Measurements from ENCODE around the gene TSPAN9. TPM values are rescaled to one million over a fixed set of nuclear protein-coding genes. Genes with fewer than 3 reads are reported as not detected.

The TSPAN9 gene
- polyA plus RNA-seq, 1 donor from 2014 or later, result not detected

DNA sequence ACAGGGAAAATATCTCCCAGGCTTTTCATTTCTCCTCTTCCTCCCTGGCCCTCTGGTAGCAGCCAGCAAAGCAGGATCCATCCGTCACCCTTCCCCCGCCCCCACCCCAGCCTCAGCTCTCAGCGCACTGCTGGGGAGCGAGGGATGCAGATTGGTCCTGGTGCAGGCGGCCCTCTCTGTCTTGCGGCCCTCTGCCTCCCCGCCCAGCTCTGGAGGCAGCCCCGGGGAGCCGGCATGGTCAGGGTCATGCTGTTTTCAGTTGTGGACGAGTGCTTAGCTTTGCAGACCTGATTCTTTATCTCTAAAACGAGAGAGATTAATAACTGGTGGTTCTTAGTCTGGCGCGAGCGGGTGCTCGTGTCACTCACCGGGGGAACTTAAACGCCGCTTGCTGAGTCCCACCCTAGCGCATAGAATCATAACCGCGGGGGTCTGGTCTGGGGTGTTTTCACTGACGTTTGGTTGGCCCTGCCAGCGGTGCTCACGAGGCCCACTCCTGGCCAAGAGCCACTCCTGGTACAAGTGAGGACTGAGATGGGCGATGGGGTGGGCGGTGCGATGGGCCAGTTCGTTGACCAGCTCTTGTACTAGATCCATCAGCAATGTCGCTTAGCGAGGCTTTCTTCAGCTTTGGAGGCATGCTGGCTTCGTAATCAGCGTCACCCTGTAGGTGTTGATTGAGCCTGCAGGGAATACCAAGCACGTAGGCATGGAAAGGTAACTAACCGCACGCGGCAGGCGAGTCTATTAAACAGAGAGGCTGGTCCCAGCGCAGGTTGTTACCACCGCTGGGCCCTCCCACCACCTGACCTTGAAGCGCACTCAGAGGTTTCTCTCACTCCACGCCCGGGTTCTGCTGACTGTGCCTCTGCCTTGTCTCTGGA is 95.2 kb downstream of the TSPAN9 start:
- no peak overlapping the region for H3K27ac Mint-ChIP-seq
- peaks cover 24% of the 10 kb centered on the region for H3K27me3 Mint-ChIP-seq
- H3K4me3 Mint-ChIP-seq, result no peak overlapping the region
- no peaks in the 10 kb centered on the region for H3K36me3 Mint-ChIP-seq
- peaks cover 0 to 3% (median 0%) of the 10 kb centered on the region in 3 donors for H3K4me1 Mint-ChIP-seq
- H3K9me3 Mint-ChIP-seq, result peaks cover 0 to 2% (median 0%) of the 10 kb centered on the region in 3 donors

DNA sequence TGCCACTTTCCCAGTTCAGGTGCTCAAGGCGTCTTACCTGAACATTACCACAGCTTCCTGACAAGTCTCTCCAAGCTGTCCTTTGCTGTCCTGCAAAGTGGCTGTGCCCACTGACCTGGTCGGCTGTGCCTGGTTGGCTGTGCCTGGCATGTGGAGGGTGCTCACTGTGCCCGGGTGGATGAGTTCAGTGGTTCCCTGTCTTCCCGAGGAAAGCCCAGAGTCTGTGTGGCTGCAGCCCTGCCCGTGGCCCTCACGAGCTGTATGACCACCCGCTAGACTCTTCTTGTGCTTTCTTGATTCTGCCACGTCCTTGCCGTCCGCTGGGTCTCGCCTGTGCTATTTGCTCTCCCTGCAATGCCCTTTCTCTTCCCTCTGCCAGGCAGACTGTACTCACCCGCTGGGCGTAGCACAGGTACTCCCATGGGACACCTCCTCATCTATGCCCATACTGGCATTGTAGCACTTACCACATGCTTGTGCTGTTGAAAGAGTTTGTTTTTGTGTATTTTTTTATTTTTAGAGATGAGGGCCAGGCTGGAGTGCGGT is 95.9 kb downstream of the TSPAN9 start:
- Mint-ChIP-seq H3K27me3 (peaks cover 29% of the 10 kb centered on the region), H3K27ac (no peak overlapping the region), H3K4me3 (no peak overlapping the region), H3K4me1 (peaks cover 0 to 6% (median 6%) of the 10 kb centered on the region in 3 donors), H3K36me3 (no peaks in the 10 kb centered on the region), H3K9me3 (peaks cover 0 to 2% (median 0%) of the 10 kb centered on the region in 3 donors)

DNA sequence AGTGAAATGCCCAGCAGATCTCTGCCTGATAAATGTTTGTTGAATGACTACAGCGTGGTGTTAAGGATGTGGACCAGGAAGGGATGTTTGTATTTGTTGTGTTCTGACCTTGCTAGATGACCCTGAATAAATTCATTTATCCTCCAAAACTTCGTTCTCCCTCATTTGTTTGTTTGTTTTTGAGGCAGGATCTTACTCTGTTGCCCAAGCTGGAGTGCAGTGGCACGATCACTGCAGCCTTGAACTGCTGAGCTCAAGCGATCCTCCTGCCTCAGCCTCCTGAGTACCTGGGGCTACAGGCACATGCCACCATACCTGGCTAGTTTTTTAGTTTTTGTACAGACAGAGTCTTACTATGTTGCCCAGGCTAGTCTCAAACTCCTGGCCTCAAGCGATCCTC is 96.7 kb downstream of the TSPAN9 start:
- Mint-ChIP-seq H3K4me3 (no peak overlapping the region), H3K9me3 (peaks cover 0 to 2% (median 0%) of the 10 kb centered on the region in 3 donors), H3K27ac (no peak overlapping the region), H3K36me3 (no peaks in the 10 kb centered on the region), H3K4me1 (peaks cover 0 to 14% (median 9%) of the 10 kb centered on the region in 3 donors), H3K27me3 (peaks cover 36% of the 10 kb centered on the region)

DNA sequence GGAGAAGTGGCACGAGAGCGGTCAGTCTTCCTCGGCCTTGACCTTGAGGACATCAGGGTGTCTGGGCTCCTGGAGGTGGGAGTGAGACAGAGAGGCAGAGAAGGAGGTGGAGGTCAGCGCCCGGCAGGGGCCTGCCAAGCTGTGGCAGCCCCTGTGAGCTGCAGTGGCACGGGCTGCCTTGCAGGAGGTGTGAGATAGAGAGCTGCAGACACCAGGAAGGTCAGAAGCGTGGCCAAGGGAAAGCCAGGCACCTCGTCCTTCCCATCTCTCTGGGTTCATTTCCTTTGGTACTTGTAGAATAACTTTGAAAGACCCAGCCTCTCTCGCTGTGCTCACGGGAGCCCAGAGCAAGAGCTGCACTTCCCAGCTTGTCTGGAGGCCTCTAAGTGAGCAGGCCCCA is 98.1 kb downstream of the TSPAN9 start:
- Mint-ChIP-seq H3K9me3 (peaks cover 0 to 2% (median 0%) of the 10 kb centered on the region in 3 donors), H3K27ac (no peak overlapping the region), H3K4me1 (peaks cover 0 to 17% (median 13%) of the 10 kb centered on the region in 3 donors), H3K4me3 (no peak overlapping the region), H3K27me3 (peaks cover 44% of the 10 kb centered on the region), H3K36me3 (no peaks in the 10 kb centered on the region)

DNA sequence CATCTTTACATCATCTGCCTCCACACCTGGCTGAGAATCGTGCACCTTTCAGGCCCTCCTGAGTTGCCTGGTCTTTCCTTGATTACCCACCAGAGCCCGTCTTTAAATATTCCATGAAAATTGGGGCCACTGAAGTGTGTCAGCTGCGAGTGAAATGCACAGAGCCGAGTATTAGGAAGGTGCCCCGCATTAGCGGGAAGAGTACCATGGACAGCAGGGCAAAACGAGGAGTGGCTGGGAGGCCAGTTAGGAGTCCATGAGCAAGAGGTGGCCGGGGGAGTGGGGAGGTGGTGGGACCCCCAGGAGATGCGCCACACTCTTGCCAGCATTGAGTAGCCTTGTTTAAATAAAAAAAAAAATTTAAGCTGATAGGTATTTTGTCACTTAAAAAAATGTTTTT is 99.6 kb downstream of the TSPAN9 start:
- Mint-ChIP-seq H3K4me1 (peaks cover 0 to 17% (median 13%) of the 10 kb centered on the region in 3 donors), H3K4me3 (no peak overlapping the region), H3K27me3 (peaks cover 51% of the 10 kb centered on the region), H3K36me3 (no peaks in the 10 kb centered on the region), H3K27ac (no peak overlapping the region), H3K9me3 (no peaks in the 10 kb centered on the region)

DNA sequence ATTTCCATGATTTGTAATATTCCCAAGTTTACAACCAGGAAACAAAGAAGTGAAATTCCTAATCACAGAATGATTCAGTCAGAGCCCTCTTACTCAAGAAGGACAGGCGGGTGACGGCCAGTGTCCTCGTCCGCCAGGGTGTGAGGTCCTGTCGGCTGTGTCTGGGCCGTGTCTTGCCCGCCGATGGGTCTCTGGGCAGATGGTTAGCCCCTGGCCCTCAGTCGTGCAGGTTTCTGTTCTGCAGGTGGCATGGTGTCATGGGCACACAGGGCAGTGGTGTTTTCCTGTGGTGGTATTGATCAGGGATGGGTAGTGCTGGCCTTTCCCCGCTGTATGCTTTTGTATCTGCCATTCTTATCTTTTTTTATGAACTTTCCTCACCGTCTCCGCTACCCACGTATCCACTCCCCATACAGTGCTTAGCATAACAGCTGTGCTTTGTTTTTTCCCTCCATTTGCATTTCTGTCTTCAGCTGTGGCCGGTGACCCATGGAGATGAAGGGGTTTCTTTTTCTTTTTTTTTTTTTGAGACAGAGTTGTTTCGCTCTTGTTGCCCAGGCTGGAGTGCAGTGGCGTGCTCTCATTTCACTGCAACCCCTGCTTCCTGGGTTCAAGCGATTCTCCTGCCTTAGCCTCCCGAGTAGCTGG is 100.7 kb downstream of the TSPAN9 start:
- Mint-ChIP-seq H3K36me3 (peaks cover 3% of the 10 kb centered on the region), H3K27me3 (peaks cover 51% of the 10 kb centered on the region), H3K4me1 (peaks cover 0 to 17% (median 13%) of the 10 kb centered on the region in 3 donors), H3K9me3 (no peaks in the 10 kb centered on the region), H3K27ac (peak overlapping the region in 1 of 3 donors; percentile 7), H3K4me3 (peak overlapping the region in 1 of 4 donors; percentile 75)

DNA sequence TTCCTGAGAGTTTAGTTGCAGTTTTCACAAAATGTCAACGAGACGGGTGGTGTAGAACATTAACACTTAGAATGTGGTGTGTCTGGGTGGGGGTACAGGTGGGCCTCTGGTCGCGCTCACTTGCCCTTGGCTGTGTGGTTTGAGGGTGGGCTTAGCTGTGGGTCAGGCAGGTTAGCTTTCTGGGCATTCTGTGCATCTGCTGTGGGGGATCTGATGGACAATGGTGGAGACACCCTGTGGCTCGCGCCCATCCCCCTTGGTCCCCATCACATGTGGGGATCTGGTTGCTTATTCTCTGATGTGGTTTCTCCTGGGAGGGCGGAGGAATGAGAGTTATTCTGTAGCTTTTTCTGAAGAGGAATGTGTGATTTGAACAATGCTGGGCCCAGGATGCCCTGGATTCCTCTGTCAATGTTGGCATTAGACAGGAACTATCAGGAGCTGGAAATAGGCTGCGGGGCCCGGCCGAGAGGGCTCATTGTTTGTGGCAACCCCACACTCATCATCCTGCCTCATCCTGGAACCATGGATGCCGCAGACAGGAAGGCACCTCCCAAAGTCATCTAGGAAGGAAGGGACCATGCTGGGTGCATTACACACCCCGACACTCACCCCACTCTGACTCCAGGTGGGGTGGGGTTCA is 101.6 kb downstream of the TSPAN9 start:
- Mint-ChIP-seq H3K4me3 (peak overlapping the region in 1 of 4 donors; percentile 75), H3K9me3 (no peaks in the 10 kb centered on the region), H3K36me3 (peaks cover 3% of the 10 kb centered on the region), H3K4me1 (peaks cover 0 to 17% (median 12%) of the 10 kb centered on the region in 3 donors), H3K27ac (peak overlapping the region in 1 of 3 donors; percentile 11), H3K27me3 (peaks cover 51% of the 10 kb centered on the region)

DNA sequence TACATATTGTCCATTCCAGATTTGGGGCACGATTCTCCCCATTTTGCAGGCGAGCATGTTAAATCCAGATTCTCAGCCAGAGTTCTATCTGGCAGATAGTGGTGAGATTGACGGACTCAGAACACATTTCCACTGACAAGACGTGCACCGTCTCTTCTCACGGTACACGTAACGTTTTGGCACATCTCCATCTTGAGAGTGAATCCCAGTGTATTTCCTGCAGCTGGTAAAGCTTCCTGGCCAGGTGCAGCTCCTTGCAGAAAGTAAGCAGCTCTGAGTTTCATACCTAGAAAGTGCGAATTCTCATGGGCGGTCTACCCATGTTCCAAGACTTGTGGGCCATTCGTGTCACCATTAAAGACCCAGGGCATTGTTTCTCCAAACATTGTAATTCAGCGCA is 102.6 kb downstream of the TSPAN9 start:
- no peaks in the 10 kb centered on the region for H3K9me3 Mint-ChIP-seq
- H3K36me3 Mint-ChIP-seq, result peaks cover 3% of the 10 kb centered on the region
- H3K4me3 Mint-ChIP-seq, result peak overlapping the region in 1 of 4 donors; percentile 13
- peaks cover 0 to 17% (median 10%) of the 10 kb centered on the region in 3 donors for H3K4me1 Mint-ChIP-seq
- no peak overlapping the region for H3K27ac Mint-ChIP-seq
- H3K27me3 Mint-ChIP-seq, result peaks cover 51% of the 10 kb centered on the region

DNA sequence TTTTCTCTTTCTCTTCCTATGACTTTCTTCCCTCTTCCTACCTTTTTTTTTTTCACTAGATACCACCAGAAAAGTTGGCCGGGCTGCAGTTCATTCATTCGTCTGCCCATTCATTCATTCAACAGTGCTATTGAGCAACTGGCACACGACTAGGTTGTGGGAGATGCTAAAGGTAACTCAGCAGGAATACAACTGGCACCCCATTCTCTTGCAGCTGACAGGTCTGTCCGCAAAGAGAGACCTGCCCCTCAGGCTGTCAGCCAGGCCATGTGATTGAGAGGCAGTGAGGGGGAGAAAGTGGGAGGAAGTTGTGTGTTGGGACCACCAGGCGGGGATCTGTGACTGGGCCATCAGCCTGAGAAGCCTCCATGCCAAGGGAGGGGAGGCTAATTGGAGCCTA is 105.2 kb downstream of the TSPAN9 start:
- Mint-ChIP-seq H3K27me3 (peaks cover 37% of the 10 kb centered on the region), H3K27ac (no peak overlapping the region), H3K4me3 (no peak overlapping the region), H3K36me3 (peaks cover 3% of the 10 kb centered on the region), H3K4me1 (peaks cover 0 to 20% (median 10%) of the 10 kb centered on the region in 3 donors), H3K9me3 (no peaks in the 10 kb centered on the region)

DNA sequence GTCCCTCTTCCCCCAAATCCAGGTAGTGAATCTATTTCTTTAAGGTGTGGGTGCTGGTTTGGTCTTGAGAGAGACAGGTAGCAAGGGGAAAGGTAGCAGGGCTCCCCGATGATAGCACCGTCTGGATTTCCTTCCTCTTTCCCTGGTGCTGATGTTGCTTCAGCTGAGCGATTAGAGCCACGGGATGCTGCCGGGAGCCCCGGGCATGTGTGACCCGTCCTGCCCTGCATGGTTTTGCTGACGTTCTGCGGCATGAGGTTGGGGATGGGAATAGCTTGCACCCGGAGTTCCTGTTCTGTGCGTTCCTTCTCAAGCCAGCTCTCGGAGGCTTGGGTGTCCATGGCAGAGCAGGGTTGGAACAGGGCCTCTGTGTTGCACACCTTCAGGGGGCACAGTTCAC is 107.3 kb downstream of the TSPAN9 start:
- H3K27ac Mint-ChIP-seq, result no peak overlapping the region
- H3K27me3 Mint-ChIP-seq, result peaks cover 23% of the 10 kb centered on the region
- no peaks in the 10 kb centered on the region for H3K9me3 Mint-ChIP-seq
- peaks cover 0 to 6% (median 1%) of the 10 kb centered on the region in 3 donors for H3K4me1 Mint-ChIP-seq
- no peak overlapping the region for H3K4me3 Mint-ChIP-seq
- peaks cover 3% of the 10 kb centered on the region for H3K36me3 Mint-ChIP-seq

DNA sequence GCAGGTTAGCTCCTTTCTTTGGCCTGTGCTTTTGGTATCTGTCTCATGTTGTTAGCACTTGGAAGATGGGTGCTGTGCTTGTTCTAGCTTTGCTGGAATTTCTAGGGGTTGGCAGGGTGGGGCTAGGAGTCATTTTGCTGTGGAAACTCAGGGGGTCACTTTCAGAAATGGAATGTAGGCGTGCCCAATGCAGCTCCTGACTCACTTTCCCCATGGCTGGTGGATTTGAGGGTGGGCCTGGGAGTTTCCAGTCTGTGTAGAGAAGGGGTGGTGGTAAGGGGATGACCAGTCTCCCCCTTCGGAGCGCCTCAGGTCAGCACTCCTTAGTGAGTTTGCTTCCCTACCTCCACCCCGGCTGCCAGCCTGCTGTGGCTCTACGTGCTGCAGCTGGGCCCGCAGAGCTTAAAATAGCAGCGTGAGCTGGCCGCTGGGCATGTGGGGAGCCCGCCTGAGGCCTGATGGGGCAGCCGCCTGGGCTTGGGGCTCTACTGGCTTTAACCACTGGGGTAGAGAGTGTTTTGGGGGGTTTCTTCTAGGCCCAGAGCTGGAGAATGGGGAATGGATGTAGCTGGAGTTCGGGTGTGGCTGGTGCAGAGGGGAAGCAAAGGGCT is 108.2 kb downstream of the TSPAN9 start:
- no peak overlapping the region for H3K27ac Mint-ChIP-seq

DNA sequence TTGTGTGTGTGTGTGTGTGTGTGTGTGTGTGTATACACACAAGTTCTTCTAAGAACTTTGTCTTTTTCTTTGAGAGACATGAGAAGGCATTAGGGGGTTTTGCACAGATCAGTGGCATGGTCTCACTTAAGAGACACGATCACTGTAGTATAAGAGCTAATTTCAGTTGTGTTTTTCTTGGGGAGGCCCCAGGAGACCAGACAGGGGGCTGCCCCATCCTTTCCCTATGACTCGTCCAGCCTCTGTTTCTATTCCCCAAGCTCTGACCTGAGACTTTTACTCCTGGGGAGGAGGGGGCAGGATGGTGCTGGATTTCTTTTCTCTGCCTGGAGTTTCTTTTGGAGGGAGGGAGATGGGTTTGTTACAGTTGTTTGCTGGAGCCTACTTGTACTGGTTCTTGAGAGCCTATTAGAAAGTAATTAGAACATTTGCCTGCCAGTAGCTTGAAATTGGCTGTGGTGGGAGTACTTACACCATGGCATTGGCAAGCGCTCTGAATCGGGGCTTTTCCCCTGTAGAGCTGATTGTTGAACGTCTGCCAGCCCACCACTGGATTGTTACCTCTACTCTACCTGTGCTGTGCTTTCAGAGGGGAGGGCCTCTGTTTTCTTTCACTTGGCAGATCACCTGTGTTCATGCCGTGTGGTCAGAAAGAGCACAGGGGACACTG is 109.5 kb downstream of the TSPAN9 start:
- Mint-ChIP-seq H3K9me3 (no peaks in the 10 kb centered on the region), H3K36me3 (peaks cover 4% of the 10 kb centered on the region), H3K4me3 (no peak overlapping the region), H3K4me1 (peaks cover 0 to 4% (median 0%) of the 10 kb centered on the region in 3 donors), H3K27me3 (peaks cover 10% of the 10 kb centered on the region), H3K27ac (no peak overlapping the region)

More for the DNA sequence above, 108.2 kb downstream of the TSPAN9 start:
- H3K4me1 Mint-ChIP-seq, result peaks cover 0 to 4% (median 0%) of the 10 kb centered on the region in 3 donors
- H3K36me3 Mint-ChIP-seq, result peaks cover 4% of the 10 kb centered on the region
- H3K27me3 Mint-ChIP-seq, result peaks cover 14% of the 10 kb centered on the region
- no peak overlapping the region for H3K4me3 Mint-ChIP-seq
- H3K9me3 Mint-ChIP-seq, result no peaks in the 10 kb centered on the region

DNA sequence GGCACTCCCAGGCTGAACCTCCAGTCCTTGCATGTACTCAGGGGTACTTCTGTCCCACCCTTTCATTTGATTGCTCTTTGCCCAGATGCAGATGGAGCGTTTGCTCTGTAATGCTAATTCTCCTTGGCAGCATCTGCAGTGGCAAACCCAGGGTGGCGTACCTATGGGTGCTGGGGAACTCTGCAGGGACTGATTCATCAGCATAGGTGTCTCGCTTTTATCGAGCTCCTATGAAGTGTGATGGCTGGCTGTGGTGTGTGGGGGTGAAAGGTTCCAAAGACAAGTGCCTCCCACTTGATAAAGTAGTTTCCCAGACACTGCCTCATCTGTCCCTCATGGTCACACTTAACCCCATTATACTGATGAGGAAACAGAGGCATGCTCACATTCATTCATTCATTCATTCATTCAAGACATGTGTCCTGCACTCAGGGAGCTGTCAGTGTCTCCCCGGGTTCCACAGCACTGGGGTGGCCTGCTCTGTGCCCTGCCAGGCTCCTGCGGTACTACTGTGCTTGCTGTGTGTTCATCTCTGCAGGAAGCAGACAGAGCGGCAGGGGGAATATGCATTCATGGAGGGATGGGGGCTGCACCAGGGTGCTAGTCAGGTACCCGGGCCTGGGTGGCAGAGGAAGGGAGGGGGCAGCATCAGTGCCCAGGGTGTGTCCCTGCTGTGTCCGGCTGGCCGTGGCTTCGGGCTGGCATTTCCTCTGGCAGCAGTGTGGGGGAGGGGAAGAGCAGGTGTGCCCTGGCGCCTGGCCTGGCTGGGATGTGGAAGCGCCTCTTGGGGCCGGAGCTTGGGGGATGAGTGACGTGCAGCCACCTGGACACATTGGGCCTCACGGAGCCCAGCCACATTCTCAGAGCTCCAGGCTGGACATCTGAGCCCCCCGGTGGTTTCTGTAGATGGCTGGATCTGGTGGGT is 110.9 kb downstream of the TSPAN9 start:
- Mint-ChIP-seq H3K4me3 (no peak overlapping the region), H3K27ac (no peak overlapping the region), H3K36me3 (peaks cover 1% of the 10 kb centered on the region), H3K9me3 (no peaks in the 10 kb centered on the region), H3K4me1 (peaks cover 0 to 4% (median 0%) of the 10 kb centered on the region in 3 donors), H3K27me3 (peaks cover 16% of the 10 kb centered on the region)

Measured in IgD-negative memory B cell (primary cell).